Testis (tissue), 2 donors: ENCODE results near the gene C22orf23.

Experiments used
- POLR2A ChIP-seq: fragments of 450-650 bp; IDR thresholded peaks from one replicate; pipeline ENCODE4 v1.6.1; 2017; ENCODE audit warnings: antibody characterized with exemption, mild to moderate bottlenecking, moderate library complexity
- TF ChIP-seq, protein P1 (sequence below), 3 experiments: fragments of 450-650 bp in 2 of 3; fragments of 200-600 bp in 1 of 3; sonication (generic) in 1 of 3; IDR thresholded peaks; one replicate each; pipeline ENCODE4 v1.5.1; 2016 to 2019; ENCODE audit warnings: antibody characterized with exemption in 3 of 3, mild to moderate bottlenecking in 2 of 3, moderate library complexity in 1 of 3

GRCh38 chr22:37912171-37912570 is 41.2 kb downstream of the C22orf23 start:
- TF ChIP-seq, protein P1, sequence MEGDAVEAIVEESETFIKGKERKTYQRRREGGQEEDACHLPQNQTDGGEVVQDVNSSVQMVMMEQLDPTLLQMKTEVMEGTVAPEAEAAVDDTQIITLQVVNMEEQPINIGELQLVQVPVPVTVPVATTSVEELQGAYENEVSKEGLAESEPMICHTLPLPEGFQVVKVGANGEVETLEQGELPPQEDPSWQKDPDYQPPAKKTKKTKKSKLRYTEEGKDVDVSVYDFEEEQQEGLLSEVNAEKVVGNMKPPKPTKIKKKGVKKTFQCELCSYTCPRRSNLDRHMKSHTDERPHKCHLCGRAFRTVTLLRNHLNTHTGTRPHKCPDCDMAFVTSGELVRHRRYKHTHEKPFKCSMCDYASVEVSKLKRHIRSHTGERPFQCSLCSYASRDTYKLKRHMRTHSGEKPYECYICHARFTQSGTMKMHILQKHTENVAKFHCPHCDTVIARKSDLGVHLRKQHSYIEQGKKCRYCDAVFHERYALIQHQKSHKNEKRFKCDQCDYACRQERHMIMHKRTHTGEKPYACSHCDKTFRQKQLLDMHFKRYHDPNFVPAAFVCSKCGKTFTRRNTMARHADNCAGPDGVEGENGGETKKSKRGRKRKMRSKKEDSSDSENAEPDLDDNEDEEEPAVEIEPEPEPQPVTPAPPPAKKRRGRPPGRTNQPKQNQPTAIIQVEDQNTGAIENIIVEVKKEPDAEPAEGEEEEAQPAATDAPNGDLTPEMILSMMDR (IDR thresholded peaks at IDR 0.05), result no peak
- TF ChIP-seq POLR2A, result no peak
